KMS-11 (cell line): Measurements from ENCODE around the gene NDUFB11.

Experiments
- H2AFZ ChIP-seq: fragments of 200-600 bp; sonication (generic); 2 replicates; pipeline ENCODE4 v1.6.1; 2016; ENCODE audit warnings: antibody characterized with exemption, mixed run types, low read depth
- H3K27ac ChIP-seq: fragments of 200-600 bp; sonication (generic); 2 replicates; pipeline ENCODE4 v1.6.1; 2016; ENCODE audit warnings: mild to moderate bottlenecking, mixed run types
- H3K27me3 ChIP-seq: fragments of 200-600 bp; sonication (generic); 2 replicates; pipeline ENCODE4 v1.6.1; 2017; ENCODE audit warnings: mild to moderate bottlenecking, low read depth, mixed run types, moderate library complexity; ENCODE audit not compliant: insufficient read depth
- H3K36me3 ChIP-seq: fragments of 200-600 bp; sonication (generic); 2 replicates; pipeline ENCODE4 v1.6.1; 2017; ENCODE audit warnings: mild to moderate bottlenecking, mixed run types; ENCODE audit not compliant: insufficient read depth
- H3K4me1 ChIP-seq: fragments of 200-600 bp; sonication (generic); 2 replicates; pipeline ENCODE4 v1.6.1; 2016; ENCODE audit warnings: mild to moderate bottlenecking, low read depth, mixed run types; ENCODE audit not compliant: poor library complexity, severe bottlenecking
- H3K4me2 ChIP-seq: fragments of 200-600 bp; sonication (generic); 2 replicates; pipeline ENCODE4 v1.7.0; 2016; ENCODE audit warnings: mild to moderate bottlenecking, mixed run types
- H3K4me3 ChIP-seq: fragments of 200-600 bp; sonication (generic); IDR thresholded peaks from 2 replicates; pipeline ENCODE4 v1.6.1; 2017; ENCODE audit warnings: low read depth, low read length, mixed read lengths; ENCODE audit not compliant: insufficient read depth
- H3K79me2 ChIP-seq: fragments of 200-600 bp; sonication (generic); 2 replicates; pipeline ENCODE4 v1.6.1; 2016; ENCODE audit warnings: low read depth, mixed run types; ENCODE audit not compliant: insufficient read depth
- H3K9ac ChIP-seq: fragments of 200-600 bp; sonication (generic); 2 replicates; pipeline ENCODE4 v1.6.1; 2016; ENCODE audit warnings: mild to moderate bottlenecking, mixed run types
- H4K20me1 ChIP-seq: fragments of 200-600 bp; sonication (generic); 2 replicates; pipeline ENCODE4 v1.6.1; 2016; ENCODE audit warnings: mild to moderate bottlenecking, mixed run types; ENCODE audit not compliant: insufficient read depth
- CTCF ChIP-seq: fragments of 200-600 bp; sonication (generic); conservative IDR thresholded peaks from 2 replicates; pipeline ENCODE4 v1.6.1; 2017; ENCODE audit warnings: low read depth, mild to moderate bottlenecking, antibody characterized with exemption, low read length, moderate library complexity, mixed read lengths

NDUFB11 gene

GRCh38 chrX:47174376-47174775, 29.9 kb upstream of the NDUFB11 start:
- Histone ChIP-seq H3K27me3 (no peaks in the 10 kb centered on the region), H4K20me1 (no peaks in the 10 kb centered on the region), H3K27ac (no peak overlapping the region), H3K4me2 (no peak overlapping the region), H3K9ac (no peak overlapping the region), H3K4me3 (no peak overlapping the region), H3K36me3 (no peaks in the 10 kb centered on the region; the same call in 1 of the 2 replicates), H3K79me2 (no peaks in the 10 kb centered on the region), H2AFZ (no peak overlapping the region), H3K4me1 (no peaks in the 10 kb centered on the region)
- no peak for TF ChIP-seq CTCF

GRCh38 chrX:47172971-47173792, 28.7 kb upstream of the NDUFB11 start:
- no peak for TF ChIP-seq CTCF
- H3K4me3 ChIP-seq: no peak overlapping the region
- no peak overlapping the region for H3K27ac ChIP-seq
- H3K36me3 ChIP-seq: no peaks in the 10 kb centered on the region; the same call in 1 of the 2 replicates
- H4K20me1 ChIP-seq: no peaks in the 10 kb centered on the region
- H3K79me2 ChIP-seq: 0 out of 2 replicates have a peak, but pooled peaks cover under 1% of the 10 kb centered on the region
- H3K9ac ChIP-seq: no peak overlapping the region
- H3K27me3 ChIP-seq: no peaks in the 10 kb centered on the region
- H3K4me1 ChIP-seq: no peaks in the 10 kb centered on the region
- H3K4me2 ChIP-seq: no peak overlapping the region
- no peak overlapping the region for H2AFZ ChIP-seq

GRCh38 chrX:47172549-47172948, 28.0 kb upstream of the NDUFB11 start:
- Histone ChIP-seq H3K9ac (no peak overlapping the region), H3K79me2 (peaks cover 7% of the 10 kb centered on the region; the same call in 1 of the 2 replicates), H4K20me1 (no peaks in the 10 kb centered on the region), H3K4me1 (no peaks in the 10 kb centered on the region), H3K27me3 (no peaks in the 10 kb centered on the region), H3K36me3 (no peaks in the 10 kb centered on the region; the same call in 1 of the 2 replicates), H2AFZ (no peak overlapping the region), H3K4me3 (no peak overlapping the region), H3K27ac (no peak overlapping the region), H3K4me2 (no peak overlapping the region)
- TF ChIP-seq CTCF: no peak

GRCh38 chrX:47171996-47172395, 27.5 kb upstream of the NDUFB11 start:
- no peak overlapping the region for H2AFZ ChIP-seq
- TF ChIP-seq CTCF: no peak
- no peak overlapping the region for H3K4me3 ChIP-seq
- no peaks in the 10 kb centered on the region for H4K20me1 ChIP-seq
- H3K4me1 ChIP-seq: no peaks in the 10 kb centered on the region
- H3K36me3 ChIP-seq: no peaks in the 10 kb centered on the region; the same call in 1 of the 2 replicates
- peaks cover 8% of the 10 kb centered on the region; the same call in 1 of the 2 replicates for H3K79me2 ChIP-seq
- no peak overlapping the region for H3K9ac ChIP-seq
- H3K27me3 ChIP-seq: no peaks in the 10 kb centered on the region
- no peak overlapping the region for H3K27ac ChIP-seq
- no peak overlapping the region for H3K4me2 ChIP-seq
